Prostate gland (tissue), 2 donors: ENCODE results near the gene EPHA7. TPM values are rescaled to one million over a fixed set of nuclear protein-coding genes. Genes with fewer than 3 reads are reported as not detected.

ENCODE experiments used
- DNase-seq: peaks from one replicate; pipeline ENCODE4 v3.0.0-alpha.2; 2019; ENCODE audit warnings: low spot score
- H3K27ac ChIP-seq, 2 donors: fragments of 200-600 bp; sonication (generic); 2 replicates each; pipeline ENCODE4 v1.5.1; 2017 to 2019
- H3K27me3 ChIP-seq: fragments of 200-600 bp; sonication (generic); replicated peaks from 2 replicates; pipeline ENCODE4 v1.5.1; 2019; ENCODE audit not compliant: insufficient read depth
- H3K36me3 ChIP-seq, 2 donors: fragments of 200-600 bp; sonication (generic); 1 replicate in 1 of 2; 2 replicates in 1 of 2; pipeline versions ENCODE4 v1.5.1 to v1.8.1; 2017 to 2019
- H3K4me1 ChIP-seq: fragments of 200-600 bp; sonication (generic); replicated peaks from 2 replicates; pipeline ENCODE4 v1.5.1; 2019
- H3K4me3 ChIP-seq, 2 donors: fragments of 200-600 bp; sonication (generic); 2 replicates each; pipeline ENCODE4 v1.5.1; 2017 to 2019
- H3K9me3 ChIP-seq: fragments of 200-600 bp; sonication (generic); 2 replicates; pipeline ENCODE4 v1.5.1; 2017
- POLR2A ChIP-seq: fragments of 450-650 bp; IDR thresholded peaks from one replicate; pipeline ENCODE4 v1.6.1; 2016; ENCODE audit warnings: antibody characterized with exemption, mild to moderate bottlenecking
- POLR2AphosphoS5 ChIP-seq: sonication (generic); formaldehyde crosslinking; IDR thresholded peaks from one replicate; pipeline ENCODE4 v1.6.1; 2017; ENCODE audit warnings: antibody characterized with exemption
- WGBS: methylation state at CpG from one replicate; pipeline ENCODE4 v1.1.5; 2018; 5-methylcytosine and 5-hydroxymethylcytosine counted together
- intact Hi-C: fragments of 100-400 bp; cut with DNase I; formaldehyde crosslinking; loops from one replicate; pipeline ENCODE4 v1.14.2; 2022
- total RNA-seq, 2 donors: library from RNA; depleted of rRNA; stranded (reverse); fragments of >200 nt; gene quantifications; one replicate each; pipeline ENCODE4 v1.1.0, GENCODE V29; 2016
- TF ChIP-seq, protein P1 (sequence below), 4 experiments: fragments of 200-600 bp in 2 of 4; fragments of 450-650 bp in 2 of 4; sonication (generic) in 2 of 4; IDR thresholded peaks; 1 replicate in 3 of 4; 2 replicates in 1 of 4; pipeline ENCODE4 v1.5.1; 2016 to 2019; ENCODE audit warnings: antibody characterized with exemption in 4 of 4, mild to moderate bottlenecking in 2 of 4, moderate library complexity in 2 of 4

The EPHA7 gene
- total RNA-seq, 2 donors from 2014 or later, result 5.9 to 8.7 TPM

DNA sequence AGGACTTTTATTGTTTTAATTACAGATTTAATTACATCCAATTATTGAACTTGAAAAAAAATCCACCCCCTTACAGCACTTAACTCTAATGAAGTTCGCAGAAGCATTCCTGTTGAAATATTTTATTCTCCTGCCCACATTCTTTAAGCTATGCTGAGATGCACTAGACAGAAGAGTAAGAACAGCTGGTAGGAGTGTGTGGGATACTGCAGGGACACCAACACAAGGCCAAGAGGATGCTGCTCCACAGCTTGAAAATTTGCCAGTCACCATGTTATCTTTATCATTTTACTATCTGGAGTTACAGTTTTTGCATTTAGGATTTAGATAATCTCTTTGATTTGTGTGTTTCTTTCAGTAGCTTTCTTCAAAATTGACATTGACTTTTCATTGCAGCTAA, 180.7 kb downstream of the EPHA7 start:
- Histone ChIP-seq H3K27ac (no peak overlapping the region), H3K9me3 (no peaks in the 10 kb centered on the region), H3K36me3 (no peaks in the 10 kb centered on the region), H3K4me1 (no peaks in the 10 kb centered on the region), H3K27me3 (no peaks in the 10 kb centered on the region), H3K4me3 (no peak overlapping the region)
- TF ChIP-seq POLR2A (no peak), POLR2AphosphoS5 (no peak)
- TF ChIP-seq, protein P1, sequence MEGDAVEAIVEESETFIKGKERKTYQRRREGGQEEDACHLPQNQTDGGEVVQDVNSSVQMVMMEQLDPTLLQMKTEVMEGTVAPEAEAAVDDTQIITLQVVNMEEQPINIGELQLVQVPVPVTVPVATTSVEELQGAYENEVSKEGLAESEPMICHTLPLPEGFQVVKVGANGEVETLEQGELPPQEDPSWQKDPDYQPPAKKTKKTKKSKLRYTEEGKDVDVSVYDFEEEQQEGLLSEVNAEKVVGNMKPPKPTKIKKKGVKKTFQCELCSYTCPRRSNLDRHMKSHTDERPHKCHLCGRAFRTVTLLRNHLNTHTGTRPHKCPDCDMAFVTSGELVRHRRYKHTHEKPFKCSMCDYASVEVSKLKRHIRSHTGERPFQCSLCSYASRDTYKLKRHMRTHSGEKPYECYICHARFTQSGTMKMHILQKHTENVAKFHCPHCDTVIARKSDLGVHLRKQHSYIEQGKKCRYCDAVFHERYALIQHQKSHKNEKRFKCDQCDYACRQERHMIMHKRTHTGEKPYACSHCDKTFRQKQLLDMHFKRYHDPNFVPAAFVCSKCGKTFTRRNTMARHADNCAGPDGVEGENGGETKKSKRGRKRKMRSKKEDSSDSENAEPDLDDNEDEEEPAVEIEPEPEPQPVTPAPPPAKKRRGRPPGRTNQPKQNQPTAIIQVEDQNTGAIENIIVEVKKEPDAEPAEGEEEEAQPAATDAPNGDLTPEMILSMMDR (IDR thresholded peaks at IDR 0.05), result no peak
- DNase-seq, result no peak
- intact Hi-C loops, result no loop called here
- 65% methylated on average over 1 of the region's 1 CpG for WGBS

DNA sequence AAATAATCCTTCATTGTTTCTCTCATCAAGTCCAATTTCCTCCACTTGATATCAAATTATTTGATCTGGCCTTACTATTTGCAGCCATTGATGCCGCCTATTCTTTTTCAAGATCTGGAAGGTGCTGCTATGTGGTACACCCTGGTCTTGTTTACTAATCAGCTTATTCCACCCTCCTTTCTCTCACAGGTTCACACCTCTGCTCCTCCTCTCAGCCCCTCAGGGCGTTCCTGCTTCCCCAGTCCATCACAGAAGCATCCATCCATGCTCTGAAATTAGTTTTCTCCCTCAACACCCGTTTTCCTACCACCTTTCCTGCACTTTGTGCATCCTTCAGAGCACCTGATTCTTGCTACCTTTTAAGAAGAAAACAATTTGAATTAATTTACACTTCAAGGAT, 183.6 kb downstream of the EPHA7 start:
- no peak for TF ChIP-seq POLR2A
- TF ChIP-seq, protein P1 (IDR thresholded peaks at IDR 0.05), result no peak
- no peak for TF ChIP-seq POLR2AphosphoS5
- Histone ChIP-seq H3K27ac (no peak overlapping the region), H3K27me3 (no peaks in the 10 kb centered on the region), H3K4me1 (no peaks in the 10 kb centered on the region), H3K9me3 (no peaks in the 10 kb centered on the region), H3K36me3 (no peaks in the 10 kb centered on the region), H3K4me3 (no peak overlapping the region)
- DNase-seq, result no peak
- intact Hi-C loops, result no loop called here
- 73% methylated on average over 3 of the region's 3 CpGs for WGBS

DNA sequence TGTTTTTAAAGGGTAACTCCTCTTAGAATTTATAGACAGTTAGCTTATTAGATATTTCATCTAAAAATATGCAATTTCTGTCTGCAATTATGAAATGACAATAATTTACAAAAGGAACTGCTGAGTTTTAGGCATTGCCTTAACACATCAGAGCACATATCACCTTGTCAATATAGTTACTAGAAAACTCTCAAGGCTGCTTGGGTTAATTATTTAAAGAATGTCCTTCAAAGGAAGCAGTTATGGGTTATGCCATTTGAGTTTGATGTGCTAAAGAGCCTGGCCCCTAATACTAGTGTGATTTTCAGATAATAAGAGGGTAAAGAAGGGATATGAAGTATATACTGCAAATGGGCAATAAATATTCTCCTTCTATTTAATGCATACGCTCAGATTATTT, 192.5 kb downstream of the EPHA7 start:
- no peak overlapping the region for H3K27ac ChIP-seq

DNA sequence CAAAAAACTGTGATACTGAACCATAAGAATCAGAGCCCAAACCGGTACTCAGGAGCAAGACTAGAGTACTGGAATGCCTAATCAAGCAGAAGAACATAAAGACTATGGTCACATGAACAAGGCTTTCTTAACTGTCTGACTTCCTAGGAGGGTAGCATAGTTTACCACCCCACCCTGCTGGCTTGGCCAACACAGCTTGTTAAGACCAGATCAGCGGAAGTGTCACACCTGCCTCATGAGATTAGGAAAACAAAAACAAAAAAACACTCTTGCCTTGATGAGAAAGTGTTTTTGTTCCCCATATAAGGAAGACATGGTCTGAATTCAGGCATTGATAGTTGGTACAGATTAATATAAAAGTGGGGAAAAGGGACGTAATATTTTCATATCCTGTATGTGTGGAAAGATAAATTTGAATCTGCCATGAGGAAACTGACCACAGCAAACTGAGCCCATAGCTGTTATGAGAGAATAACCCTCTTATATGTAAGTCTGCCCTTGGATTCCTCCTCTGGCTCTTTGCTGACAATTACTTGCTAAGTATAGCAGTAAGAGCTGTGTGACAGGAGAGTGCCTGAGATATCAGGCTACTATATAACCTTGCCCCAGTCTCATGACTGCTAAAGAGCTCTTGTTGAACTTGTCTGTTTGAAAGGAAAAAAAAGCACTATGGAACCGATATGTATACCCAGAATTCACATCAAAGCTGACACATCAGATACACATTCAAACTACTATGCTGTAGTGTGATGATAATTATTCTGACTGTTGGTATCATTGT, 197.1 kb downstream of the EPHA7 start:
- 88% methylated on average over 4 of the region's 4 CpGs for WGBS
- Histone ChIP-seq H3K4me1 (no peaks in the 10 kb centered on the region), H3K9me3 (no peaks in the 10 kb centered on the region), H3K27me3 (no peaks in the 10 kb centered on the region), H3K36me3 (no peaks in the 10 kb centered on the region), H3K4me3 (no peak overlapping the region), H3K27ac (no peak overlapping the region)
- TF ChIP-seq POLR2AphosphoS5, result no peak
- TF ChIP-seq, protein P1 (IDR thresholded peaks at IDR 0.05), result no peak
- TF ChIP-seq POLR2A, result no peak
- DNase-seq, result no peak
- intact Hi-C loops, result no loop called here

More for the DNA sequence above, 192.5 kb downstream of the EPHA7 start:
- H3K4me1 ChIP-seq, result no peaks in the 10 kb centered on the region
- DNase-seq, result no peak
- H3K4me3 ChIP-seq, result no peak overlapping the region
- no peaks in the 10 kb centered on the region for H3K36me3 ChIP-seq
- TF ChIP-seq POLR2A (no peak), POLR2AphosphoS5 (no peak)
- TF ChIP-seq, protein P1 (IDR thresholded peaks at IDR 0.05), result no peak
- intact Hi-C loops, result no loop called here
- H3K27me3 ChIP-seq, result no peaks in the 10 kb centered on the region
- no peaks in the 10 kb centered on the region for H3K9me3 ChIP-seq
- WGBS, result 87% methylated on average over 1 of the region's 1 CpG

DNA sequence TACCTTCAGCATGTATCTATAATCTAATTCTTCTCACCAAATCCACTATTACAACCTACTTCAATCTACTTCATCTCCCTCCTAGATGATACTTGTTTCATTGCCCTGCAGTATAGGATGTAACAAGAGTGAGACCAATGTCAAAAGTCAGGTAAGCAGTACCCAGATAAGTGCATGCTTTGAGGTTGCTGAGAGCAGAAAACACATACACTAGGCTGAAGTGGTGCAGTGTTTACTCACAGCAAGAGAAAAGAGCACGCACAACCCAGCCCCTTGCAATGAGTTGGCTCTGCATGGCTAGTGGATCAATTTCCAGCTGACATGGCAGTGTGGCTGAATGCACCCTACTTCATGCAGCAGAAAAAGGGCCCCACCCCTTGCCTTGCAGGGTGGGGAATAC, 199.9 kb downstream of the EPHA7 start:
- no peak for TF ChIP-seq POLR2A
- Histone ChIP-seq H3K27me3 (no peaks in the 10 kb centered on the region), H3K4me1 (no peaks in the 10 kb centered on the region), H3K36me3 (no peaks in the 10 kb centered on the region), H3K4me3 (no peak overlapping the region), H3K9me3 (no peaks in the 10 kb centered on the region), H3K27ac (no peak overlapping the region)
- 95% methylated on average over 1 of the region's 1 CpG for WGBS
- DNase-seq, result no peak
- intact Hi-C loops, result no loop called here
